NCI-H1105 (cell line): ENCODE results near the gene TTC39C.
"Not testable (repeated sequence)": the region's sequence is repeated elsewhere in the genome, so short reads cannot be mapped to it uniquely, and the experiment has no call there.

Source experiments
- DNase-seq: peaks from one replicate; lab custom pipeline; 2025; lab: John Stamatoyannopoulos, UW

The TTC39C gene

GRCh38 chr18:24054130-24054529 lies 39.6 kb downstream of the TTC39C start:
- DNase-seq, result no peak

- DNase-seq, result no peak
Observed at GRCh38 chr18:24055009-24055804, 40.7 kb downstream of the TTC39C start.

GRCh38 chr18:24055878-24056277 lies 41.3 kb downstream of the TTC39C start:
- DNase-seq, result no peak

GRCh38 chr18:24056506-24056905 lies 42.0 kb downstream of the TTC39C start:
- no peak for DNase-seq

GRCh38 chr18:24057804-24058203 lies 43.2 kb downstream of the TTC39C start:
- DNase-seq, result no peak

- not testable (repeated sequence) for DNase-seq
Observed at GRCh38 chr18:24059385-24059784, 44.8 kb downstream of the TTC39C start.

GRCh38 chr18:24060644-24061043 lies 46.1 kb downstream of the TTC39C start:
- DNase-seq, result no peak

GRCh38 chr18:24063121-24063731 lies 48.7 kb downstream of the TTC39C start:
- DNase-seq, result no peak

GRCh38 chr18:24064391-24065100 lies 50.0 kb downstream of the TTC39C start:
- DNase-seq, result no peak

- no peak for DNase-seq
Observed at GRCh38 chr18:24065906-24066305, 51.4 kb downstream of the TTC39C start.

GRCh38 chr18:24068945-24069693 lies 54.6 kb downstream of the TTC39C start:
- DNase-seq, result no peak

GRCh38 chr18:24071029-24071428 lies 56.5 kb downstream of the TTC39C start:
- no peak for DNase-seq

GRCh38 chr18:24071779-24072178 lies 57.2 kb downstream of the TTC39C start:
- no peak for DNase-seq

- no peak for DNase-seq
Observed at GRCh38 chr18:24072743-24073142, 58.2 kb downstream of the TTC39C start.

GRCh38 chr18:24073791-24074190 lies 59.2 kb downstream of the TTC39C start:
- DNase-seq, result no peak

GRCh38 chr18:24074757-24075156 lies 60.2 kb downstream of the TTC39C start:
- DNase-seq, result not testable (repeated sequence)

- DNase-seq, result no peak
Observed at GRCh38 chr18:24075767-24076597, 61.4 kb downstream of the TTC39C start.

- DNase-seq, result no peak
Observed at GRCh38 chr18:24076950-24077349, 62.4 kb downstream of the TTC39C start.

- DNase-seq, result no peak
Observed at GRCh38 chr18:24078391-24078790, 63.8 kb downstream of the TTC39C start.

- no peak for DNase-seq
Observed at GRCh38 chr18:24080861-24081260, 66.3 kb downstream of the TTC39C start.

GRCh38 chr18:24083550-24083949 lies 69.0 kb downstream of the TTC39C start:
- no peak for DNase-seq
